Uterine smooth muscle cell (primary cell): Measurements from ENCODE around the gene AFTPH. TPM values are rescaled to one million over a fixed set of nuclear protein-coding genes. Genes with fewer than 3 reads are reported as not detected.

Experiments
- total RNA-seq: library from RNA; depleted of rRNA; stranded (reverse); fragments of >200 nt; gene quantifications from 2 replicates; pipeline ENCODE4 v1.2.3, GENCODE V29; 2014

AFTPH gene
- total RNA-seq = 37.1 and 39.9 TPM in 2 replicates

GRCh38 chr2:64523666-64524603, at the start of gene AFTPH:
Gene AFTPH (plus strand): TSS chr2:64524328. CDS start chr2:64551475, 27,147 bp downstream.

Other genes starting within 250 kb of the AFTPH start
- gene LGALSL, start 70.2 kb upstream of the AFTPH start, total RNA-seq = 2.3 and 3.1 TPM in 2 replicates
- gene SERTAD2, start 129.6 kb downstream of the AFTPH start, total RNA-seq = 10.0 and 10.3 TPM in 2 replicates